Esophagus squamous epithelium (tissue), 4 donors: Measurements from ENCODE around the gene CCDC71.

ENCODE experiments used
- CTCF ChIP-seq, 6 experiments: fragments of 450-650 bp in 4 of 6; fragments of 200-600 bp in 2 of 6; sonication (generic) in 2 of 6; IDR thresholded peaks; one replicate each; pipeline ENCODE4 v1.5.1; 2016 to 2019; ENCODE audit warnings: antibody characterized with exemption in 6 of 6, mild to moderate bottlenecking in 4 of 6, moderate library complexity in 4 of 6
- POLR2A ChIP-seq, 4 donors: fragments of 450-650 bp; IDR thresholded peaks; one replicate each; pipeline ENCODE4 v1.6.1; 2017; ENCODE audit warnings: antibody characterized with exemption in 4 of 4, mild to moderate bottlenecking in 4 of 4, moderate library complexity in 3 of 4

- TF ChIP-seq CTCF (IDR thresholded peaks at IDR 0.05) (no peak), POLR2A (IDR thresholded peaks at IDR 0.05) (no peak)
Observed at GRCh38 chr3:49121132-49121736, 44.9 kb downstream of the CCDC71 start.
